AG09319 (cell line): ENCODE measurements around the gene S100A8.

ENCODE experiments used
- DNase-seq: peaks from one replicate; pipeline ENCODE4 v3.0.0-alpha.2; 2010; ENCODE audit warnings: low read depth; ENCODE audit errors: extremely low read depth
- CTCF ChIP-seq: IDR thresholded peaks from 2 replicates; pipeline ENCODE4 v1.5.1; 2011; ENCODE audit warnings: low read depth, mild to moderate bottlenecking, inconsistent platforms, low read length, moderate library complexity

The S100A8 gene

GRCh38 chr1:153343040-153343681, 47.7 kb downstream of the S100A8 start:
- DNase-seq = no peak
- TF ChIP-seq CTCF = no peak

GRCh38 chr1:153342178-153342577, 48.7 kb downstream of the S100A8 start:
- no peak for TF ChIP-seq CTCF
- DNase-seq = no peak

GRCh38 chr1:153341431-153341934, 49.4 kb downstream of the S100A8 start:
- DNase-seq = no peak

GRCh38 chr1:153340356-153340755, 50.5 kb downstream of the S100A8 start:
- no peak for DNase-seq
- TF ChIP-seq CTCF = no peak

More at GRCh38 chr1:153341431-153341934, 49.4 kb downstream of the S100A8 start:
- TF ChIP-seq CTCF = no peak
